ENCODE data around the gene SMIM20. TPM values are rescaled to one million over a fixed set of nuclear protein-coding genes. Genes with fewer than 3 reads are reported as not detected.

SMIM20 gene
- total RNA-seq, 1 donor from 2014 or later: 57.5 TPM

DNA sequence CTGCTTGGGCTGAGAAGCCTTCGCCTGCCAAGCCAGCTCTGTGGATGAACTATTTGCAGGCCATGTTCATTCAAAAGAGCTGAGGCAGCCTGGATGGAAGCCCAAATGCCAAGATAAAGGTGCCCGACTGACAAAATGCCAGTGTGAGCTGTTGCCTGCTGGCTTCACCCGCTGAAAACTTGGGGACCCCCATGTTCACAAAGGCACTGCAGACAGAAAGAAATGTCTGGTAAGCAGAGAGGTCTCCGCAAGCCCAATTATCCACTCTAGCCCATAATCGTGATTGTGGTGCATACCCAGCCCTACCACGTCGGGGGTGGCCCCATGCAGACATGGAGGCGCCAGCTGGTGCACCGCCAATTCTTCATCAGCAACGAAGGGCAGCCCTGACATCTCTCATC, 13.0 kb upstream of the SMIM20 start:
- Histone ChIP-seq H3K4me1 (no peaks in the 10 kb centered on the region), H3K4me2 (no peak overlapping the region), H3K36me3 (no peaks in the 10 kb centered on the region), H3K79me2 (ENCODE audit: low read depth) (no peaks in the 10 kb centered on the region), H2AFZ (replicated peaks) (no peak overlapping the region), H3K9ac (no peak overlapping the region), H3K27me3 (no peaks in the 10 kb centered on the region), H3K4me3 (no peak overlapping the region), H4K20me1 (ENCODE audit: low read depth) (no peaks in the 10 kb centered on the region), H3K27ac (no peak overlapping the region), H3F3A (ENCODE audit: low read depth) (no peaks in the 10 kb centered on the region), H3K9me3 (ENCODE audit: low read depth) (no peaks in the 10 kb centered on the region)
- H3K27me3 Mint-ChIP-seq (ENCODE audit: insufficient read depth, low read depth): peaks cover 2% of the 10 kb centered on the region
- DNase-seq (ENCODE audit: low spot score): no peak
- no peak overlapping the region for H3K27ac Mint-ChIP-seq
- no peaks in the 10 kb centered on the region for H3K36me3 Mint-ChIP-seq
- no peaks in the 10 kb centered on the region for H3K9me3 Mint-ChIP-seq
- peaks cover 13% of the 10 kb centered on the region for H3K4me1 Mint-ChIP-seq
- no peak for TF ChIP-seq EZH2 (IDR thresholded peaks at IDR 0.05)
- TF ChIP-seq, protein P1, sequence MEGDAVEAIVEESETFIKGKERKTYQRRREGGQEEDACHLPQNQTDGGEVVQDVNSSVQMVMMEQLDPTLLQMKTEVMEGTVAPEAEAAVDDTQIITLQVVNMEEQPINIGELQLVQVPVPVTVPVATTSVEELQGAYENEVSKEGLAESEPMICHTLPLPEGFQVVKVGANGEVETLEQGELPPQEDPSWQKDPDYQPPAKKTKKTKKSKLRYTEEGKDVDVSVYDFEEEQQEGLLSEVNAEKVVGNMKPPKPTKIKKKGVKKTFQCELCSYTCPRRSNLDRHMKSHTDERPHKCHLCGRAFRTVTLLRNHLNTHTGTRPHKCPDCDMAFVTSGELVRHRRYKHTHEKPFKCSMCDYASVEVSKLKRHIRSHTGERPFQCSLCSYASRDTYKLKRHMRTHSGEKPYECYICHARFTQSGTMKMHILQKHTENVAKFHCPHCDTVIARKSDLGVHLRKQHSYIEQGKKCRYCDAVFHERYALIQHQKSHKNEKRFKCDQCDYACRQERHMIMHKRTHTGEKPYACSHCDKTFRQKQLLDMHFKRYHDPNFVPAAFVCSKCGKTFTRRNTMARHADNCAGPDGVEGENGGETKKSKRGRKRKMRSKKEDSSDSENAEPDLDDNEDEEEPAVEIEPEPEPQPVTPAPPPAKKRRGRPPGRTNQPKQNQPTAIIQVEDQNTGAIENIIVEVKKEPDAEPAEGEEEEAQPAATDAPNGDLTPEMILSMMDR (IDR thresholded peaks at IDR 0.05): no peak
- TF ChIP-seq EZH2phosphoT487 (IDR thresholded peaks at IDR 0.05): no peak
- no peak overlapping the region for H3K4me3 Mint-ChIP-seq

DNA sequence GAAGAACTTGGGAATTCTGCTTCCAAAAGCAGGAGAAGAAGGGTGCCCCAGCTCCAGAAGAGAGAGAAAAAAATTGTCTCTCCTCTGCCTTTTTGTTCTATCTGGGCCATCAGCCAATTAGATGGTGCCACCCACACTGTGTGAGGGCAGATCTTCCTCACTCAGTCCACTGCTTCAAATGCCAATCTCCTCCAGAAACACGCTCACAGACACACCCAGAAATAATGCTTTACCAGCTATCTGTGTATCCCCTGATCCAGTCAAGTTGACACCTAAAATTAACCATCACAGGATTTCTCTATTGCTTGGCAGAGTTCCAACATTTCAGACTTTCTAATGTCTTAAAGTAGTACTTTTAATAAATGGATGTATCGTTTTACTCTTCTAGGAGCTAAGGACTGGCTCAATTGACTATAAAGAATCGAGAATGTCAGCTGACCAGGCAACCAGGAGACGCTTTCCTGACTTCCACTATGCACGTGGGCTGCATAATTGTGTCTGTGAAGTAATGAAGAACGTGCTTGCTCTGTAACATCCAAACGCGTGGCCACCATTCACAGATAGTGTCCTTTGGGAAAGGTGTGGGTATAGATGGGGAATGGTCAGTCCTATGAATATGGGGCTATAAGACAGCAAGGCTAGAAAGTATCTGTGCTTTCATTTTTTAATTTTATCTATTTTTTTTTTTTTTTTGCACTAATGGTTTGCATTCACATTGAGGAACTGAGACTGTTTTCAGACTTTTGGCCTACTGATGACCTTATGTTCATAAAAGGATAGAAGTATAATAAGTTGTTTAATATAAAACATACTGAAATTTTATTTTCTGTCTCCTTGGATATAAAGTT, 9.9 kb upstream of the SMIM20 start:
- H3K4me1 ChIP-seq: no peaks in the 10 kb centered on the region
- H3K36me3 Mint-ChIP-seq: no peaks in the 10 kb centered on the region
- H3K4me3 ChIP-seq: no peak overlapping the region
- H3K4me3 Mint-ChIP-seq: no peak overlapping the region
- no peaks in the 10 kb centered on the region for H3F3A ChIP-seq (ENCODE audit: low read depth)
- H3K79me2 ChIP-seq (ENCODE audit: low read depth): no peaks in the 10 kb centered on the region
- H3K4me2 ChIP-seq: no peak overlapping the region
- H3K9me3 ChIP-seq (ENCODE audit: low read depth): no peaks in the 10 kb centered on the region
- TF ChIP-seq EZH2phosphoT487 (IDR thresholded peaks at IDR 0.05): no peak
- TF ChIP-seq, protein P1 (IDR thresholded peaks at IDR 0.05): no peak
- TF ChIP-seq EZH2 (IDR thresholded peaks at IDR 0.05): no peak
- H2AFZ ChIP-seq (replicated peaks): no peak overlapping the region
- no peaks in the 10 kb centered on the region for H4K20me1 ChIP-seq (ENCODE audit: low read depth)
- H3K36me3 ChIP-seq: no peaks in the 10 kb centered on the region
- H3K9me3 Mint-ChIP-seq: peaks cover 7% of the 10 kb centered on the region
- no peak overlapping the region for H3K27ac ChIP-seq
- H3K4me1 Mint-ChIP-seq: peaks cover 12% of the 10 kb centered on the region
- no peak overlapping the region for H3K9ac ChIP-seq
- H3K27me3 ChIP-seq: no peaks in the 10 kb centered on the region
- no peak for DNase-seq (ENCODE audit: low spot score)
- no peak overlapping the region for H3K27ac Mint-ChIP-seq
- peaks cover 2% of the 10 kb centered on the region for H3K27me3 Mint-ChIP-seq (ENCODE audit: insufficient read depth, low read depth)

DNA sequence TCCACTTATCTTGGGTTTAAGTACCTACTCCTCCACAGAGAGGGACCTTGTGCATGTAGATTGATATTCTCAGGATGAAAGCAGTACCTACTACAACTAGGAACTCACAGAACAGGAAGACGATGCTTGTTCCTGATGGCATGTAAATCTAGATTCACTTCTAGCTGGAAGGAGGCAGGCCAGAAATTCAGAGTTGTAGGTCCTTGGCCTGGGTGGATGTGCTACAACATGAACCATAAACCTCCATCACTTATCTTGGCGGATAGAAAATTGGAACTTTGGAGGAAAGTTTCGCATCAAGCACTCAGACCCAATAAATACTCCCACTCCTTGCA, 9.3 kb upstream of the SMIM20 start:
- Histone ChIP-seq H3K36me3 (no peaks in the 10 kb centered on the region), H3K27me3 (no peaks in the 10 kb centered on the region), H3K9ac (no peak overlapping the region), H3K4me3 (no peak overlapping the region), H2AFZ (replicated peaks) (no peak overlapping the region), H3K27ac (no peak overlapping the region), H3K79me2 (ENCODE audit: low read depth) (no peaks in the 10 kb centered on the region), H3K4me2 (no peak overlapping the region), H4K20me1 (ENCODE audit: low read depth) (no peaks in the 10 kb centered on the region), H3F3A (ENCODE audit: low read depth) (no peaks in the 10 kb centered on the region), H3K9me3 (ENCODE audit: low read depth) (no peaks in the 10 kb centered on the region), H3K4me1 (no peaks in the 10 kb centered on the region)
- TF ChIP-seq, protein P1 (IDR thresholded peaks at IDR 0.05): no peak
- TF ChIP-seq EZH2 (IDR thresholded peaks at IDR 0.05) (no peak), EZH2phosphoT487 (IDR thresholded peaks at IDR 0.05) (no peak)
- peaks cover 12% of the 10 kb centered on the region for H3K4me1 Mint-ChIP-seq
- no peak overlapping the region for H3K27ac Mint-ChIP-seq
- H3K36me3 Mint-ChIP-seq: no peaks in the 10 kb centered on the region
- no peak overlapping the region for H3K4me3 Mint-ChIP-seq
- no peaks in the 10 kb centered on the region for H3K27me3 Mint-ChIP-seq (ENCODE audit: insufficient read depth, low read depth)
- DNase-seq (ENCODE audit: low spot score): no peak
- peaks cover 7% of the 10 kb centered on the region for H3K9me3 Mint-ChIP-seq
